ENCODE data around the gene ALDH1L2. TPM values are rescaled to one million over a fixed set of nuclear protein-coding genes. Genes with fewer than 3 reads are reported as not detected.

Gene ALDH1L2
- total and polyA plus RNA-seq, 10 donors = 0.07 to 10.4 (median 3.2) TPM

DNA sequence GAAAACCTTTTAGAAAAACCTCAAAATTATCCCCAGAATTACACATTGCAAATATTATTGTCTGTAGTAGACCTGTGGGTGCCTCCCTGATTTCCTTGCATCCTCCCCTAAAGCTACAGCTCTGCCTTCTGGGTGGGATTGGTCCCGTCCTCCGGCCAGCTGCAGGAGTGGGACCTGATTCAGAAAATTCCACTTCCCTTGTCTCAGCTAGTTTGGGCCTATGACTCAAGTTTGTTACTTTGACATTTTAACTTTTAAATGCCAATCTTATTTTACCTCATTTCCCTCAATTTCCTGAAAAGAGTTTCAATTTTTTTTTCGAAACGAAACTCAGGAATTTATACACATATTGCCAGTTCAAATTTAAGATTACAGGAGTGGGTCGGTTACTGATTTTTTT is 113.0 kb downstream of the ALDH1L2 start:
- H3K27ac ChIP-seq = no peak overlapping the region
- WGBS, 5 donors = 76 to 87% (median 83%) methylated on average over 5 of the region's 5 CpGs
- no peaks in the 10 kb centered on the region for H3K9me3 ChIP-seq

More for the DNA sequence above, 113.0 kb downstream of the ALDH1L2 start:
- TF ChIP-seq, protein P1, sequence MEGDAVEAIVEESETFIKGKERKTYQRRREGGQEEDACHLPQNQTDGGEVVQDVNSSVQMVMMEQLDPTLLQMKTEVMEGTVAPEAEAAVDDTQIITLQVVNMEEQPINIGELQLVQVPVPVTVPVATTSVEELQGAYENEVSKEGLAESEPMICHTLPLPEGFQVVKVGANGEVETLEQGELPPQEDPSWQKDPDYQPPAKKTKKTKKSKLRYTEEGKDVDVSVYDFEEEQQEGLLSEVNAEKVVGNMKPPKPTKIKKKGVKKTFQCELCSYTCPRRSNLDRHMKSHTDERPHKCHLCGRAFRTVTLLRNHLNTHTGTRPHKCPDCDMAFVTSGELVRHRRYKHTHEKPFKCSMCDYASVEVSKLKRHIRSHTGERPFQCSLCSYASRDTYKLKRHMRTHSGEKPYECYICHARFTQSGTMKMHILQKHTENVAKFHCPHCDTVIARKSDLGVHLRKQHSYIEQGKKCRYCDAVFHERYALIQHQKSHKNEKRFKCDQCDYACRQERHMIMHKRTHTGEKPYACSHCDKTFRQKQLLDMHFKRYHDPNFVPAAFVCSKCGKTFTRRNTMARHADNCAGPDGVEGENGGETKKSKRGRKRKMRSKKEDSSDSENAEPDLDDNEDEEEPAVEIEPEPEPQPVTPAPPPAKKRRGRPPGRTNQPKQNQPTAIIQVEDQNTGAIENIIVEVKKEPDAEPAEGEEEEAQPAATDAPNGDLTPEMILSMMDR (IDR thresholded peaks at IDR 0.05 in 8 of 11, conservative IDR thresholded peaks at IDR 0.05 in 3 of 11) = no peak
- TF ChIP-seq POLR2A (IDR thresholded peaks at IDR 0.05) (no peak), POLR2AphosphoS5 (IDR thresholded peaks at IDR 0.05) (no peak)
- intact Hi-C loops (cut with DNase I; ENCODE audit: low total_unique reads) = no loop called here
- Histone ChIP-seq H3K4me1 (peaks cover 0 to 22% (median 1%) of the 10 kb centered on the region in 6 donors), H3K27me3 (replicated peaks in 1 of 7) (no peaks in the 10 kb centered on the region), H3K36me3 (no peaks in the 10 kb centered on the region), H3K4me3 (no peak overlapping the region)
- DNase-seq = no peak

Other genes starting within 250 kb of the ALDH1L2 start
- gene SLC41A2, start 126.2 kb downstream of the ALDH1L2 start, total RNA-seq = 10 to 100 TPM in 6 of 7 donors, 1 to 10 TPM in 1; 6.8 to 21.1 (median 13.6) TPM
- gene SLC41A2, start 126.2 kb downstream of the ALDH1L2 start, polyA plus RNA-seq = 1 to 10 TPM; 1.1 to 1.9 (median 1.5) TPM
- 10 to 100 TPM in 3 of 7 donors, 1 to 10 TPM in 4; 2.5 to 15.1 (median 8.6) TPM for gene NOPCHAP1, start 98.1 kb downstream of the ALDH1L2 start, total RNA-seq
- gene NOPCHAP1, start 98.1 kb downstream of the ALDH1L2 start, polyA plus RNA-seq = 10 to 100 TPM in 2 of 3 donors, 1 to 10 TPM in 1; 9.5 to 13.1 (median 12.2) TPM
- gene WASHC4, start 23.3 kb upstream of the ALDH1L2 start, total RNA-seq = 100 to 1,000 TPM in 4 of 7 donors, 10 to 100 TPM in 3; 87.2 to 172 (median 107) TPM
- gene WASHC4, start 23.3 kb upstream of the ALDH1L2 start, polyA plus RNA-seq = 10 to 100 TPM; 25.2 to 33.4 (median 29.5) TPM
- gene APPL2, start 151.7 kb upstream of the ALDH1L2 start, total RNA-seq = 10 to 100 TPM; 35.9 to 75.6 (median 46.7) TPM
- gene APPL2, start 151.7 kb upstream of the ALDH1L2 start, polyA plus RNA-seq = 10 to 100 TPM; 11.0 to 12.8 (median 12.2) TPM
- gene C12orf75, start 246.2 kb upstream of the ALDH1L2 start, total RNA-seq = 10 to 100 TPM; 12.7 to 33.4 (median 17.6) TPM
- 10 to 100 TPM; 16.5 to 23.5 (median 20.4) TPM for gene C12orf75, start 246.2 kb upstream of the ALDH1L2 start, polyA plus RNA-seq